SK-N-DZ (cell line): ENCODE measurements around the gene SNX10.

Experiments used
- DNase-seq: peaks from one replicate; pipeline ENCODE4 v3.0.0-alpha.2; 2015; ENCODE audit warnings: low spot score

SNX10 gene

DNA sequence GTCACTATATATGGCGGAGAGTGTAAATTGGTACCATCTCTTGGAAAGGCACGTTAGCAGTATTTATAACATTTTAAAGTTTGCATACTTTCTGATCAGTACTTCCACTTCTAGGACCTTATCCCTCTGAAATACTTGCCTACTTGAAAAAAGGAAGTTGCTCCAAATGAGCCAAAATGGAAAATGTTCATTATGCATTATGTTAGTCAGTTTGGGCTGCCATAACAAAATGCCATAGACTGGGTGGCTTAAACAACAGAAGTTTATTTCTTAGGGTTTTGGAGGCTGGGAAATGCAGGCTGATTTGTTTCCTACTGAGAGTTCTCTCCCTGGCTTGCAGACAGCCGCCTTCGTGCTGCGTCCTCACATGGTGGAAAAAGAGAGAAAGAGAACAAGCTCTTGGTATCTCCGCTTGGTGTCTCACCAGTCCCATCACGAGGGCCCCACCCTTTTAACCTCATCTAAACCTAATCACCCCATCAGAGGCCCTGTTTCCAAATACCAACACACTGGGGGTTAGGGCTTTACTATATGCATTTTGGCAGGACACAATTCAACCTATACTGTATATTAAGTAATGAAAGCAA, 6.9 kb downstream of the SNX10 start:
- DNase-seq: no peak

GRCh38 chr7:26305090-26305868, 13.6 kb downstream of the SNX10 start:
- DNase-seq: no peak

GRCh38 chr7:26305869-26306665, 14.4 kb downstream of the SNX10 start:
- no peak for DNase-seq

GRCh38 chr7:26306790-26307189, 15.1 kb downstream of the SNX10 start:
- no peak for DNase-seq

GRCh38 chr7:26307226-26307625, 15.6 kb downstream of the SNX10 start:
- DNase-seq: no peak

- DNase-seq: no peak
Observed at GRCh38 chr7:26307791-26308190, 16.1 kb downstream of the SNX10 start.

GRCh38 chr7:26308551-26308950, 16.9 kb downstream of the SNX10 start:
- DNase-seq: no peak

- no peak for DNase-seq
Observed at GRCh38 chr7:26309089-26309488, 17.4 kb downstream of the SNX10 start.

GRCh38 chr7:26311798-26312197, 20.1 kb downstream of the SNX10 start:
- DNase-seq: no peak

DNA sequence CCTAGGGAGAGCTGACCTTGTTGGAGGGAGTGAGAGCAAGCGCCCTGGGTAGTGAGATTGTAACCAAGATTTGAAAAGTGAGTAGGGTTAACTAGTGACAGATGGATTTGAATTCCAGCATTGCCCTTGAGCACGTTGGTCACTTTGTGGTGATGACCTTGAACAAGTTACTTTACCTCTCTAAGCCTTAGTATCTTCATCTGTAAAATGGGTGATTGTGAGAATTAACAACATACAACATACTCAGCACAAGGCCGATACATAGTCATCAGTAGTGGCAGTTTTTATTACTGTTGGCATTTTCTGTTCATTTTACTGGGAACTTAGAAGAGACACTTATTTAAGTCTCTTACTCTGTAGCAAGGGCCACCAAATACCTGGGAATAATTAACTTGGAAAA, 25.5 kb downstream of the SNX10 start:
- DNase-seq: no peak

DNA sequence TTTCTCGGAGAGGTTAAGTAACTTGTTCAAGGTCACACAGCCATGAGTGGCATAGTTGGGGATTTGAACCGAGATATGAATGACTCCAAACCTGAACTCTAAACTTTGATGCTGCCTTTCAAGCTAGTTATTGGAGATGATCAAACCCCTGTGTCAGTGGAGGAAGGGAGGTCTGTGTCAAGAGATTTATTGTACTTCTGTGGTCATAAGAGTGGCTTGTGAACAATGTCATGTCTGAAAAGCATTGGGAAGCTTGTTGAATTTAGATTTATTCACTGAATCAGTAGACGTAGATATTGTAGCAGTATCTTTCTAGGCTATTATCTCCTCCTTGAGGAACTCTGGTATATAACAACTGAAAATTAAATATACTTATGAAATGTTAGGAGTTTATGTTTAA, 27.3 kb downstream of the SNX10 start:
- no peak for DNase-seq

DNA sequence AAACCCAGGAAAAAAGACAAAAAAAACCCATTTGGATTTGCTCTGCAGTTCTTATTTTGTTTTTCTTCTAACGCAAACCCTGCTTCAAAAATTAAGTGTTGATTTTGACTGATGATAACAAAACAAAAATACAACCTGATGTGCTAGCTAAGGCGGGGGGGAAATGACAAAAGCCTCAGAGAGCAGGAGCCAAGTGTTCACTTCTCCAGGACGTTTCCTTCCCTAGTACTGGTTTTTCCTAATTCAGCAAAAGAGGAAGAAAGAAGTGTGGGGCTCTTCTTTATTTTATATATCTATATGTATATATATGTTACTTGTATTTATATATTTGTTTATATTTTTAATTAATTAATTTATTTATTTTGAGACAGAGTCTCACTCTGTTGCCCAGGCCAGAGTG, 28.0 kb downstream of the SNX10 start:
- no peak for DNase-seq

DNA sequence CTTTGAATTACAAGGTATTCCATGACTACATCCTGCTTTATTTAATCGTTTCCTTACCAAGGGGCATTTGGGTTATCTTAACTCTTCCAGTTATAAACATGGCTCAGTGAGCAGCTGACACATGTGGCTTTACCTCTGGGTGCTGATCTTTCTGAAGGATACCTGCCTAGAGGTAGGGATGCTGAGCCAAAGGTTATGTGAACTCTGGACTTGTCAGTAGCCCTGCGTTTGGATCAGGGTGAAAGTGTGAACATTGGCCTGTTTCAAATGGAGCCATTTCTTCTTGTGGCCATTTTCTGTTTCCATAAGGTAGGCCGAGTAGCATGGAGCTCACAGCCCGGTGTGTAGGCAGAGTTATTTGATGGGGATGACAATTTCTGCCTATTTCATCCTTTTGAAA, 29.2 kb downstream of the SNX10 start:
- no peak for DNase-seq

DNA sequence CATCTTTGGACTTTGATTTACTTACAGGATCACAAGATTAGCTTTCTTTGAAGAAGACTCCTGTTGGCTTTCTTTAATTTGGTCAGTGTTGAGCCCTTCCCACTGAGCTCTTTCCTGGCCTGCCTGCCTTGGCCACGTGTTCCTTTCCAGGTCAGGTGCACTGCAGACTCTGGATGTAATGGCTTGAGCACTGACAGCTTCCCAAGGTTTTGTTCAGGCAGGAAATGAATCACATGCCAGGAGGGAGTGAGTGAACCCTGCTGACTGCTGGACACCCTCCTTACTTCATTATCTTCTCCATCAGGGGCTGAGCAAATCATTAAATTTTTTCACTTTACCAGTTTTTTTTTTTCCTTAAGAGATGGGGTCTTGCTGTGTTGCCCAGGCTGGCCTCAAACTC, 29.8 kb downstream of the SNX10 start:
- no peak for DNase-seq

- DNase-seq: no peak
Observed at GRCh38 chr7:26326211-26326610, 34.5 kb downstream of the SNX10 start.

DNA sequence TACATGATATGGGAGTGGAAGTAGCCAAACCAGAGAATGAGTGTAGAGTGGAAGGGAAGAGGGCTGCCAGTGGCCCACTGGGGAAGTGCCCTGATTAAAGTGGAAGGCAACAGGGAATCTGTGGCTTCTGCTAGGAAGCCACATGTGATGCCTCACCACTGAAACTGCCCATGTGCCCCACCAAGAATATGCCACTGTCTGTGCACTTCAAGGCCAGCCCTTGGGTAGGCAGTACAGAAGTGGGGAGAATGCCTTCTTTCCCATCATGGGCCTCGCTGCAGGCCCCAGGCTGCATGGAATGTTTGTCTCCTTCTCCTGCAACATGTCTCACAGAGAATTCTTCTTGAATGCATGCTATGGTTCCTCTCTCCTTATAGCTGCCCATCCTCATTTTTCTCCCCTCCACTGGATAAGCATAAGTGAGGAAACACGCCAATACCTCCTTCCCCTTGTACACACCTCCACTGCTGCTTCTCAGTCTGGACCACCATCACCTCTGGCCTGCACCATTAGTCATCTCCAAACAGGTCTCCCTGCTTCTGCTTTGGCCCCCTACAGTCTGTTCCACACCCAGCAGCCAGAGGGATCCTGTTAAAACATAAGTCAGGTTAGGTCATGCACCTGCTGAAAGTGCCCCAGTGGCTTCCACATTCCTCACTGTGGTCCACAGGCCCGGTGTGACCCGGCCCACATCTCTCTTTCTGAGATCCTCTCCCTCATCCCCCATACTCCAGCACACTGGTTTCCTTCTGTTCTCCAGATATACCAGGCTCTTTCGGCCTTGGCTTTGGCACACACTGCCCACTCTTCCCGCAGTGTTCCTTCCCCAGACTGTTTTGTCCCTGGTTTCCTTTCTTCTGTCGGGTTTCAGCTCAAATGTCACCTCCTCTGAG, 37.1 kb downstream of the SNX10 start:
- DNase-seq: no peak

- DNase-seq: no peak
Observed at GRCh38 chr7:26329520-26330255, 38.0 kb downstream of the SNX10 start.

- no peak for DNase-seq
Observed at GRCh38 chr7:26331113-26331512, 39.5 kb downstream of the SNX10 start.

- DNase-seq: no peak
Observed at GRCh38 chr7:26331789-26332188, 40.1 kb downstream of the SNX10 start.

DNA sequence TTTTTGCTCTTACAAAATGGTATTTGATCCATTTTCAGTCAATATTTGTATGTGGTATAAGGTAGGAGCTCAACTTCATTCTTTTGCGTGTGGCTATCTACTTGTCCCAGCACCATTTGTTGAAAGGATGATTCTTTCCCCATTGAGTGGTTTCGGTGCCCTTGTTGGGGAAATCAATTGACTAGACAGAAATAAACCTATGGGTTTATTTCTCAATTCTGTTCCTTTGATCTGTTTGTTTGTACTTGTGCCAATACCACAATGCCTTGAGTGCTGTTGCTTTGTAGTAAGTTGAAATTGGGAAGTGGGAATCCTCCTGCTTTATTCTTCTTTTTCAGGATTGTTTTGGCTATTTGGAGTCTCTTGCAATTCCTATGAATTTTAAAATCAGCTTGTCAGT, 41.0 kb downstream of the SNX10 start:
- DNase-seq: no peak
